ENCODE data around the gene ANKRD60.

Gene ANKRD60

GRCh38 chr20:58188527-58188926 lies 39.9 kb downstream of the ANKRD60 start:
- no peak for FAIRE-seq

DNA sequence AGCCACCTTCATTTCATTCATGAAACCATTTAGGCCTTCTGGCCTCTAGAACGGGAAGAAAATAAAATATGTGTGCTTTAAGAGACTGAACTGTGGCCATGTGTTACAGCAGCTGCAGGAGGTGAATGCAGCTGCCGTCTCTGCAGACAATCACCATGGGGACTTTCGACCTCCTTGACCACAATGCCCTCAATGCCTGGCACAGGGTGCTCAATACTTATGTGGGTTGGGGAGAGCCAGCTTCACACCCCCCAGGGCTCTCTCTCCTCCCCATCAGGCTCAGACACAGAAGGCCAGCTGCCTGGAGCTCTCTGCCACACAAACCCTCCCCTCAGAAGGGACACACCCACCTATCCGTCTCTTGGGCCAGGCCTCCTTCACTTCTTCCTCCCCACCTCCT lies 43.5 kb downstream of the ANKRD60 start:
- no peak for FAIRE-seq

GRCh38 chr20:58184063-58184462 lies 44.4 kb downstream of the ANKRD60 start:
- FAIRE-seq: no peak

GRCh38 chr20:58182521-58183140 lies 45.8 kb downstream of the ANKRD60 start:
- FAIRE-seq: no peak

DNA sequence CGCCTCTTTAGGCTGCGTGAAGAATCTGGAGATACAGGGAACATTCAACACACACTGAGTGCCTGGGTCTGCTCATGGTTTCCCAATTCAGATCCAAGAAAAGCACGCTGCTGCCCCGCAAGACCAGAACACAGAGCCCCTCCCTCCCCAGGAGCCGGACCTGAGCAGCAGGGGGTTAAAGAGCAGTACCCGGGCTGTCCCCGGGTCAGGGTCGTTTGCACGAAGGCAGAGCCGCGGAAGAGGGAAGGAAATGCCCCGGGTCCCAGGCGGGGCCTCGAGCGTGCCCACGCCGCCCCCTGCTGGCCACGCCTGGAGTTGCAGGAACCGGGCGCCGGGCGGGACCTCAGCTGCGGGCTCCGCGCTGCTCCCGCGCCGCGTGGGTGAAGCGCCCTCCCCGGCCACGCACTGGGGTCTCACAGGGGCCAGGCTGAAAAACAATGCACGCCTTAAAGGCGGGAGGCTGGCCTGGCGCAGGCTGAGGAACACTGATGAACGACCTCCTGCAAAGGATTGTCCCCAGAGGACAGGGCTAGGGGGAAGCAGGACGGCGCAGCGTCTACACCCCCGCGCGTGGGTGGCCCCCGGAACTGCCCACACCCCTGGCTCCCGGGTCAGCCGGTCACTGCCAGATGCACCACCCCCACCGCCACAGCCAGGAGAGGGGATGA lies 48.9 kb downstream of the ANKRD60 start:
- FAIRE-seq: no peak

- FAIRE-seq: no peak
These were observed 49.4 kb downstream of the ANKRD60 start for GRCh38 chr20:58179083-58179431.

- no peak for FAIRE-seq
These were observed 50.7 kb downstream of the ANKRD60 start for GRCh38 chr20:58177799-58178198.

DNA sequence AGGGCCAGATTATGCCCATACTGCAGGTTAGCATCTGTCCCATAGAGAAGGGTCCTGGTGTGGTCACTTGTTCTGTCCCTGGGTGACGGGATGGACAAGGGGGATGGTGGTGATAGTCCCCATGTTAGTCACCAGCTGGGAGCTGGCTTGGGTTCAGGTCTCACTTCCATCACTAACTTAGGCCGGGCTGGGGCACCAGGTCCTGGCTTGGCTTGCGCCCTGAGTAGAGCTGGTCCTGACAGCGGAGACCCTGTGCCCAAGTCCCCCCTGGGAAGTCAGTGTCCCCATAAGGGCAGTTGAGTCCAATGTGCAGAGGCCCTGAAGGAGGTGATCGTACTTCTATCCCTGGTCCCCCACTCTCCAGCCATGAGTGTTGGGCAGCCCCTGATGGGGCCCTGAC lies 52.6 kb downstream of the ANKRD60 start:
- FAIRE-seq: no peak

DNA sequence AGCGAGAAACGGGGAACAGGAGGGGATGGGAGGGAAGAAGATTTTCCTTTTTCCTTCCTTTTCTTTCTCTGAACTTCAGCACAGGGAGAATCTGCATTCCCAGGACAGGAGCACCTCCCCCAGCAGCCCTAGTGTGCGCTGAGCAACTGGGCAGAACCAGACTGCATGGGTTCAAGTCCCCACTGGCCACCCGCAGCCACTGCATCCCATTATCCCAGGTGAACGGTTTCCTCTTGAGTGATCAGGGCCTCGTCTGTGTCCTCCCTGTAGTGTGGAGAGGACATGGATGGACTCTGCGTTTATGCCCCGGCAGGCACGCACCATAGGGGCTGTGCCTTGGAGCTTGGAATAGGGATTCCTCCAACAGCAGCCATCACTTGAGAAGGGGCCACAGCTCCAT lies 53.0 kb downstream of the ANKRD60 start:
- no peak for FAIRE-seq

GRCh38 chr20:58174708-58175280 lies 53.7 kb downstream of the ANKRD60 start:
- no peak for FAIRE-seq

- FAIRE-seq: no peak
These were observed 54.3 kb downstream of the ANKRD60 start for GRCh38 chr20:58173930-58174707.

- FAIRE-seq: no peak
These were observed 55.4 kb downstream of the ANKRD60 start for GRCh38 chr20:58173091-58173490.

DNA sequence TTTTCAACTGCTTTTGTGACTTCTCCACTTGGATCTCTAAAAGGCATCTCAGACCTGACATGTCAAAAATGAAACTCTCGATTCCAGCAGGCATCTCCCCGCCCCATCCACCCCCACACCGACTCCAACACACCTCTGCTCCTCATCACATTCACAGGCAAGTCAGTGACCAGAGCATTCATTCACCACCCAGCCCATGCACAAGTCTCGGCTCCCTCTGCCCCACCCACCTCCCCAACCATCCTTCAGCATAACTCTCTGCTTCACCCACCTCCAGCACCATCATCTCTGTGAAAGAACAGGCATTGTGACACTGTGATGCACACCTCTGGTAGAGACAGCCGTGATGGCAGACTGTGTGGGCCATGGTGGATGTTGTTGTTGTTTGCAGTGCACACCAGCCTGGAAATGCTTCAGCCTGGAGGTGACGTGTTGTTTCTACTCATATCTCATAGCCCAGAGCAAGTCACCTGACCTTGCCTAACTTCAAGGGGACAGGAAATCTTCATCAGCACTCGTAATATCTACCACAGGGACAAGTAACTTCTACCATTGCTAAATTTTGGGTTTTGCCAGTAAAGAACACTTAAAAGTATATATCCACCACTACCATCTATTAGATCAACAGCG lies 56.5 kb downstream of the ANKRD60 start:
- no peak for FAIRE-seq

DNA sequence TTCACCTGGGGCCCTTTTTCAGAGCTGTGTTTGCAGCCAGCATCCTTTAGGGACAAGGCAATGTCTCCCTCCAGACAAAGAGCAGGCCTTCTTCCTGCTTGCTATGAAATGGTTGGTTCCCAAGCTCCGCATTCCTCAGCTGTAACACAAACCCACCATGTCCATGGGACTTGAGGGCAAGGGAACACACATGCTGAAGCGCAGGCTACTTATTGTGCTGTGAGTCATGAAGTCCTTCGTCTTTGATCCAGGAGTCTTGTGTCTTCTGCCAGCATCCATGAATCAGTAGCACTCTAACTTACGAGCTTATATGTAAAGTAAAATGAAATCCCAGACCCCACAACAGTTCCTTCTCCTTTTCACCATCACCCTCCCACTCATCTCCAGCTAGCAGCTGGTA lies 59.0 kb downstream of the ANKRD60 start:
- no peak for FAIRE-seq

DNA sequence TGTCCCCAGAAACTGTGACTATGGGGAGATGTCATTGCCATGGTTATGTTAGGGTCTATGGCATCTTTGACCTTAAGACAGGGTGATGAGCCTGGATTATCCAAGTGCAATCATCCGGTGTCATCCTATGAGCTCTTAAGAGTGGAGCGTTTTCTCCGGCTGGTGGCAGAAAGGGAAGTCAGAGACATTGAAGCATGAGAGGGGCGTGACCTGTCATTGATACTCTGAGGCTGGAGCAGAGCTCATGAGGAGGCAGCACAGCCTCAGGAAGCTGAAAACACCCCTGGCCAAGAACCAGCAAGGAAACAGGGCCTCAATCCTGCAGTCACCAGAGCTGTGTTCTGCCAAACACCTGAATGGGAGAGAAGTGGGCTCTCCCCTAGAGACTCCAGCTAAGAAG lies 59.6 kb downstream of the ANKRD60 start:
- no peak for FAIRE-seq

DNA sequence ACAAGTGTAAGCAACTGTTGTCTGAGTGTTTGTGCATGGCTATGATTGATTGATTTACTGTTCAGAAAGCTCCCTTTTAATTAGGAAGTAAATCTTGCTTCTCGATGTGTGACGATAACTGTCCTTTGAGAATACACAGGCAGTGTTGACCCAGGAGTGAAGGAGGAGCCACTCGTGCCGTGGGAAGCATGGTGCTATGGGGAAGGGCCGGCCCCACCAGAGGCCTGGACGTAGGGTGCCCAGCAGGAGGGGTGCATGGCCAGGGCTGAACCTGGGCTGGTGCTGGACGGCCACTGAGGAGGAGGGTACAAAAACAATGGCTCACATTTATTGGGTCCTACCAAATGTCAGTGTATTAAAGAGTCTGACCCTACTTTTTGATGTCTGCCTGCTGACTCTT lies 60.7 kb downstream of the ANKRD60 start:
- no peak for FAIRE-seq
